K562 (cell line): ENCODE results near the gene COL26A1. TPM values are rescaled to one million over a fixed set of nuclear protein-coding genes. Genes with fewer than 3 reads are reported as not detected.

Experiments
- ADNP ChIP-seq: fragments of 200-800 bp; sonication (Bioruptor generic); IDR thresholded peaks from 2 replicates; pipeline ENCODE4 v1.6.1; 2016; ENCODE audit warnings: missing genetic modification characterization, missing compliant biosample characterization
- ATF4 ChIP-seq: fragments of 450-650 bp; formaldehyde crosslinking; IDR thresholded peaks from 2 replicates; pipeline ENCODE4 v1.4.0; 2022; ENCODE audit warnings: mild to moderate bottlenecking, moderate library complexity
- FOXJ3 ChIP-seq: sonication (generic); formaldehyde crosslinking; IDR thresholded peaks from 2 replicates; pipeline ENCODE4 v1.4.0; 2020; ENCODE audit warnings: mild to moderate bottlenecking, missing genetic modification reagents
- GABPA ChIP-seq: fragments of 200-800 bp; sonication (Bioruptor generic); conservative IDR thresholded peaks from 2 replicates; pipeline ENCODE4 v1.6.1; 2016; ENCODE audit warnings: low read depth, missing genetic modification characterization, missing compliant biosample characterization
- HMG20B ChIP-seq: fragments of 250-450 bp; sonication (Bioruptor Pico); IDR thresholded peaks from 2 replicates; pipeline ENCODE4 v1.5.0; 2021; ENCODE audit warnings: mild to moderate bottlenecking
- NRF1 ChIP-seq, 2 experiments: fragments of 450-650 bp; IDR thresholded peaks in 1 of 2; conservative IDR thresholded peaks in 1 of 2; 2 replicates each; pipeline ENCODE4 v1.6.1; 2014; ENCODE audit warnings: mild to moderate bottlenecking in 2 of 2
- PHB2 ChIP-seq: fragments of 450-650 bp; IDR thresholded peaks from 2 replicates; pipeline ENCODE4 v1.6.1; 2017; ENCODE audit warnings: low read depth
- PML ChIP-seq: IDR thresholded peaks from 2 replicates; pipeline ENCODE4 v1.6.1; 2012; ENCODE audit warnings: low read length, inconsistent platforms
- SMARCC2 ChIP-seq: fragments of 450-650 bp; IDR thresholded peaks from 2 replicates; pipeline ENCODE4 v1.6.1; 2017; ENCODE audit warnings: antibody characterized with exemption, moderate library complexity, mild to moderate bottlenecking, low read depth
- UBTF ChIP-seq, 2 experiments: IDR thresholded peaks; 2 replicates each; pipeline ENCODE4 v1.6.1; 2012; ENCODE audit warnings: improper control_type of control experiment in 2 of 2, low read depth in 2 of 2, low read length in 2 of 2, borderline replicate concordance in 1 of 2
- ZNF224 ChIP-seq: sonication (generic); formaldehyde crosslinking; IDR thresholded peaks from 2 replicates; pipeline ENCODE4 v1.8.0; 2022; ENCODE audit warnings: mild to moderate bottlenecking, missing genetic modification reagents
- polyA plus RNA-seq, 8 experiments: library from polyadenylated mRNA; depleted of rRNA in 4 of 8; stranded (reverse) in 5 of 8; unstranded in 3 of 8; fragments of >200 nt; fragmentation: Nextera tagmentation in 2 of 8; fragmentation: Illumina TruSeq in 1 of 8; extraction: Ambion mirVana in 2 of 8; extraction: Trizol in 1 of 8; gene quantifications; 2 replicates each; pipeline versions ENCODE4 v1.2.1 to v1.2.3, GENCODE V29; 2011 to 2014; ENCODE audit warnings: inconsistent platforms in 1 of 8, missing spikeins in 1 of 8
- total RNA-seq, 7 experiments: library from RNA; depleted of rRNA in 6 of 7; stranded (reverse); fragments of >200 nt in 6 of 7; fragmentation: Illumina TruSeq in 2 of 7; extraction: Trizol in 2 of 7; gene quantifications; 2 replicates each; pipeline versions ENCODE4 v1.2.1 to v1.2.3, GENCODE V29; 2011 to 2021; ENCODE audit warnings: low replicate concordance in 1 of 7
- TF ChIP-seq, protein P1 (sequence below): fragments of 200-800 bp; sonication (Bioruptor generic); IDR thresholded peaks from 2 replicates; pipeline ENCODE4 v1.6.1; 2017; ENCODE audit warnings: missing genetic modification characterization, missing compliant biosample characterization
- TF ChIP-seq, protein P2 (sequence below): fragments of 450-650 bp; formaldehyde crosslinking; IDR thresholded peaks from 2 replicates; pipeline ENCODE4 v1.4.0; 2020; ENCODE audit warnings: mild to moderate bottlenecking

COL26A1 gene
- total and polyA plus RNA-seq, 9 of the 15 experiments (the other 6 are each of a cell fraction or from before 2014, with no cell fraction given), result 0.04 to 0.39 (median 0.07) TPM; not detected in 5

- TF ChIP-seq SMARCC2, result no peak
- no peak for TF ChIP-seq ATF4 (CRISPR knock-in tag)
- no peak for TF ChIP-seq ADNP (tag)
- TF ChIP-seq UBTF (IDR thresholded peaks at IDR 0.05; ENCODE audit: borderline replicate concordance in 1 of 2, low read depth in 2 of 2, low read length in 2 of 2), result no peak
- TF ChIP-seq, protein P1, sequence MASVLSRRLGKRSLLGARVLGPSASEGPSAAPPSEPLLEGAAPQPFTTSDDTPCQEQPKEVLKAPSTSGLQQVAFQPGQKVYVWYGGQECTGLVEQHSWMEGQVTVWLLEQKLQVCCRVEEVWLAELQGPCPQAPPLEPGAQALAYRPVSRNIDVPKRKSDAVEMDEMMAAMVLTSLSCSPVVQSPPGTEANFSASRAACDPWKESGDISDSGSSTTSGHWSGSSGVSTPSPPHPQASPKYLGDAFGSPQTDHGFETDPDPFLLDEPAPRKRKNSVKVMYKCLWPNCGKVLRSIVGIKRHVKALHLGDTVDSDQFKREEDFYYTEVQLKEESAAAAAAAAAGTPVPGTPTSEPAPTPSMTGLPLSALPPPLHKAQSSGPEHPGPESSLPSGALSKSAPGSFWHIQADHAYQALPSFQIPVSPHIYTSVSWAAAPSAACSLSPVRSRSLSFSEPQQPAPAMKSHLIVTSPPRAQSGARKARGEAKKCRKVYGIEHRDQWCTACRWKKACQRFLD (CRISPR knock-in tag), result 0 out of 2 replicates have a peak, but pooled peaks have one; percentile 52
- TF ChIP-seq, protein P2, sequence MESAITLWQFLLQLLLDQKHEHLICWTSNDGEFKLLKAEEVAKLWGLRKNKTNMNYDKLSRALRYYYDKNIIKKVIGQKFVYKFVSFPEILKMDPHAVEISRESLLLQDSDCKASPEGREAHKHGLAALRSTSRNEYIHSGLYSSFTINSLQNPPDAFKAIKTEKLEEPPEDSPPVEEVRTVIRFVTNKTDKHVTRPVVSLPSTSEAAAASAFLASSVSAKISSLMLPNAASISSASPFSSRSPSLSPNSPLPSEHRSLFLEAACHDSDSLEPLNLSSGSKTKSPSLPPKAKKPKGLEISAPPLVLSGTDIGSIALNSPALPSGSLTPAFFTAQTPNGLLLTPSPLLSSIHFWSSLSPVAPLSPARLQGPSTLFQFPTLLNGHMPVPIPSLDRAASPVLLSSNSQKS, result no peak
- no peak for TF ChIP-seq FOXJ3 (CRISPR knock-in tag)
- peak; percentile 29; the same call in 1 of the 2 replicates for TF ChIP-seq PML
- TF ChIP-seq PHB2, result no peak
- TF ChIP-seq GABPA (tag), result peak; percentile 94
- no peak for TF ChIP-seq ZNF224 (CRISPR knock-in tag)
- no peak for TF ChIP-seq HMG20B (CRISPR knock-in tag)
- TF ChIP-seq NRF1 (conservative IDR thresholded peaks at IDR 0.05 in 1 of 2, IDR thresholded peaks at IDR 0.05 in 1 of 2), result peak; percentile 35 to 59; a peak in 3 of 4 replicates
Observed at GRCh38 chr7:101321491-101322401, 40.9 kb upstream of the COL26A1 start, which contains the start of gene IFT22 (continued).
